MCF 10A (cell line): ENCODE data around the gene TSPAN11. TPM values are rescaled to one million over a fixed set of nuclear protein-coding genes. Genes with fewer than 3 reads are reported as not detected.
A peak's percentile ranks its signal among the peaks of the same experiment; 100 is the strongest.

Experiments used
- BruUV-seq: library from RNA; stranded (reverse); fragments of 400-500 nt; replicated peaks from 2 replicates; lab custom pipeline; 2021; lab: Mats Ljungman, UMichigan
- CTCF ChIA-PET: fragments of 300-600 bp; sonication (Branson Sonifier 250); formaldehyde crosslinking; extraction: SDS; loops from one replicate; lab custom pipeline; 2021; ENCODE audit warnings: antibody characterized with exemption, inconsistent platforms; lab: Yijun Ruan, JAX
- POLR2A ChIA-PET: fragments of 300-600, 350-650 bp; sonication (Branson Sonifier 250); formaldehyde crosslinking; extraction: SDS; loops from one replicate; lab custom pipeline; 2020; ENCODE audit warnings: antibody characterized with exemption, inconsistent platforms; lab: Yijun Ruan, JAX
- DNase-seq: peaks from one replicate; pipeline ENCODE4 v3.0.0-alpha.2; 2018; ENCODE audit not compliant: unreplicated experiment
- H3K27ac Mint-ChIP-seq: one replicate; pipeline ENCODE4 v1.8.0; 2022; ENCODE audit warnings: mild to moderate bottlenecking, low read depth, mixed read lengths; ENCODE audit not compliant: unreplicated experiment
- H3K27me3 Mint-ChIP-seq: one replicate; pipeline ENCODE4 v1.8.0; 2022; ENCODE audit warnings: mixed read lengths; ENCODE audit not compliant: insufficient read depth, unreplicated experiment
- H3K36me3 Mint-ChIP-seq: one replicate; pipeline ENCODE4 v1.8.0; 2022; ENCODE audit warnings: mild to moderate bottlenecking, moderate library complexity, mixed read lengths; ENCODE audit not compliant: insufficient read depth, unreplicated experiment
- H3K4me1 Mint-ChIP-seq: one replicate; pipeline ENCODE4 v1.8.0; 2022; ENCODE audit warnings: mixed read lengths; ENCODE audit not compliant: insufficient read depth, unreplicated experiment
- H3K4me3 Mint-ChIP-seq: one replicate; pipeline ENCODE4 v1.8.0; 2022; ENCODE audit warnings: mild to moderate bottlenecking, moderate library complexity, mixed read lengths; ENCODE audit not compliant: unreplicated experiment
- H3K9me3 Mint-ChIP-seq: one replicate; pipeline ENCODE4 v1.8.0; 2022; ENCODE audit warnings: mixed read lengths; ENCODE audit not compliant: unreplicated experiment
- CTCF ChIP-seq: fragments of 200-600 bp; IDR thresholded peaks from one replicate; pipeline ENCODE4 v1.8.0; 2022; ENCODE audit warnings: antibody characterized with exemption, mild to moderate bottlenecking; ENCODE audit not compliant: unreplicated experiment
- intact Hi-C: fragments of 100-400 bp; cut with micrococcal nuclease; formaldehyde crosslinking; loops from 2 replicates; pipeline ENCODE4 v1.14.1; 2022
- total RNA-seq: library from RNA; stranded (reverse); gene quantifications from 2 replicates; pipeline ENCODE4 v1.2.3, GENCODE V29; 2022

The TSPAN11 gene
- total RNA-seq, 1 experiment from 2014 or later, result not detected

DNA sequence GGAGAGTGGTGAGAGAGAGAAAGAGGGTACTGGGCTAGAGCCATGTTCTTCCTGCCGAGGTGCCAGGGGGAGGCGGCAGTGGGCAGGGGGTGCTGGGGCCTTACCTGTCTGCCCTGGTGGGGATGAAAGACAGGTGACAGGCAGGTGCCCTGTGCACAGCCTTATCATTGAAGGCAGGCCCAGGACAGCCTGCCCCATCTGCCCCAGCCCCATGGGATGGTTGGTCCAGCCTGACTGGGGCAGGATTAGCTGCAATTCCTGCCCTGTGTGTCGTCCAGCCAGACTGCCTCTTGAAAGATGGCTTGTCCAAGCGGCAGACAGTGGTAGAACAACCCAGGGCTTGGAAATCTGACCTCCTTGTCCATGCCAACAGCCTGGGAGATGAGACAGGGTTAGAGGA lies 67.2 kb downstream of the TSPAN11 start:
- ChIA-PET CTCF (no interaction called here), POLR2A (no interaction called here)
- DNase-seq, result no peak
- no peak overlapping the region for H3K27ac Mint-ChIP-seq
- intact Hi-C loops, result no loop called here
- H3K9me3 Mint-ChIP-seq, result no peaks in the 10 kb centered on the region
- H3K36me3 Mint-ChIP-seq, result no peaks in the 10 kb centered on the region
- BruUV-seq, result no TSS peak
- no peak overlapping the region for H3K4me3 Mint-ChIP-seq
- H3K4me1 Mint-ChIP-seq, result peaks cover 4% of the 10 kb centered on the region
- no peaks in the 10 kb centered on the region for H3K27me3 Mint-ChIP-seq
- TF ChIP-seq CTCF, result no peak

DNA sequence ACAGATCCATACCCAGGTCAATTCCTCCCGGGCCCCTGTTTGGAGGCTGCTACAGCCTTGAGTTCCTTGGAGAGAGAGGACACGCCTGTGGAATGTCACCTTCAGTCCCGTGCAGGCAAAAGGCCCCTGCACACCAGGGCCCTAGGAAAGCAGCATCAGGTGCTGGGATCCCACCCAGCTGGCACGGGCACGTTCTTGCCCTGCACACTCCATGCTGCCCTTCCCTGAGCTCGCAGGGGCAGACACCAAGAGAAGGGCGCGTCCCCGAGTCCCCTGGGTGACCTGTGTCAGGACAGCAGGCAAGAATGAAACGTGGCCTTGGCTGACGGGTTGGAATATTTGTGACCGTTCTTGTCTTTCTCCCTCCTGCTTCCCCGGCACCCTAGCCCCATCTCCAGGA lies 67.7 kb downstream of the TSPAN11 start:
- no peaks in the 10 kb centered on the region for H3K4me1 Mint-ChIP-seq
- ChIA-PET CTCF (interaction anchor here (2.3 kb wide), 1 partner anchor 9 kb away, joined by 10 read pairs; no protein-coding TSS in a partner anchor), POLR2A (no interaction called here)
- no peaks in the 10 kb centered on the region for H3K36me3 Mint-ChIP-seq
- H3K27me3 Mint-ChIP-seq, result no peaks in the 10 kb centered on the region
- H3K4me3 Mint-ChIP-seq, result no peak overlapping the region
- intact Hi-C loops, result no loop called here
- BruUV-seq, result no TSS peak
- DNase-seq, result no peak
- no peak overlapping the region for H3K27ac Mint-ChIP-seq
- no peak for TF ChIP-seq CTCF
- H3K9me3 Mint-ChIP-seq, result no peaks in the 10 kb centered on the region

GRCh38 chr12:30996255-30996654 lies 69.7 kb downstream of the TSPAN11 start:
- intact Hi-C loops, result no loop called here
- no peak for TF ChIP-seq CTCF
- Mint-ChIP-seq H3K27me3 (no peaks in the 10 kb centered on the region), H3K27ac (no peak overlapping the region), H3K36me3 (no peaks in the 10 kb centered on the region), H3K4me1 (peaks cover 9% of the 10 kb centered on the region), H3K9me3 (no peaks in the 10 kb centered on the region), H3K4me3 (no peak overlapping the region)
- BruUV-seq, result no TSS peak
- CTCF ChIA-PET, result interaction anchor here (1.3 to 2.3 kb wide), 3 partner anchors 9 to 145 kb away, joined by 3 to 10 read pairs (median 7); no protein-coding TSS in a partner anchor
- peak; percentile 36 for DNase-seq
- POLR2A ChIA-PET, result no interaction called here

DNA sequence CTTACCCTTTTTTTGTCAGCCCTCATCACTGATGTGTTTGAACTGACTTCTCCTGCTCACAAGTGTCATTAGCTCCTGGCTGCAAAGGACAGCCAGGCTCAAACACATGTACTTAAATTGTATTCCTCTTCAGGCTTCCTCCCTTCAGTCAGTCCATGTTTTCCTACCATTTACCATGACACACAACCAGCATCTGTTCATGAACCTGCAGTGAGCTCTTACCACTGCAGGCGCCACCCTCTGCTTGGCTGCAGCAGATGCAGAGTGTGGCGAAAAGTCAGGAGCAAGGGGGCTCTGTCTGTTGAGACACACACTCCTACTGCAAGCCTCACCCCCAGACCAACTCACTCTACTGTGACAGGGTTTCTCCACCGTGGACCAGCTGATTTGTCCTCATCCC lies 70.2 kb downstream of the TSPAN11 start:
- intact Hi-C loops, result no loop called here
- BruUV-seq, result no TSS peak
- TF ChIP-seq CTCF, result no peak

More for the DNA sequence above, 70.2 kb downstream of the TSPAN11 start:
- H3K4me1 Mint-ChIP-seq, result peaks cover 11% of the 10 kb centered on the region
- ChIA-PET POLR2A (no interaction called here), CTCF (interaction anchor here (1.3 kb wide), 2 partner anchors 10 to 146 kb away, joined by 3 to 7 read pairs; no protein-coding TSS in a partner anchor)
- no peaks in the 10 kb centered on the region for H3K27me3 Mint-ChIP-seq
- H3K4me3 Mint-ChIP-seq, result no peak overlapping the region
- no peaks in the 10 kb centered on the region for H3K9me3 Mint-ChIP-seq
- H3K27ac Mint-ChIP-seq, result no peak overlapping the region
- DNase-seq, result no peak
- no peaks in the 10 kb centered on the region for H3K36me3 Mint-ChIP-seq
